Left cardiac atrium (tissue), 4 donors: Measurements from ENCODE around the gene MCUR1. TPM values are rescaled to one million over a fixed set of nuclear protein-coding genes. Genes with fewer than 3 reads are reported as not detected.
"Not testable (repeated sequence)": the region's sequence is repeated elsewhere in the genome, so short reads cannot be mapped to it uniquely, and the experiment has no call there.

ENCODE experiments used
- ATAC-seq, 2 donors: fragments of 200-7000 bp; cut with Tn5 transposase; one replicate each; pipeline ENCODE4 v1.9.1; 2020; ENCODE audit warnings: mild to moderate bottlenecking in 2 of 2, moderate library complexity in 2 of 2
- DNase-seq: peaks from one replicate; pipeline ENCODE4 v3.0.0-alpha.2; 2020
- intact Hi-C, 2 donors: fragments of 100-400 bp; cut with DNase I; formaldehyde crosslinking; loops; one replicate each; pipeline versions ENCODE4 v1.14.1 to v1.15.1; 2022 to 2023
- total RNA-seq, 2 donors: library from RNA; stranded (reverse); fragmentation: NEBNext Ultra II Directional; extraction: Animal tissue kit (Norgen Biotek cat#: 25700); gene quantifications; one replicate each; pipeline ENCODE4 v1.2.1, GENCODE V29; 2021
- donor health status: DM: no; HTN: yes; CAD: no.
- donor health status: DM: no; HTN: yes; CAD: no; lungs with severe emphysema.
- donor health status: DM: yes; HTN: yes; CAD: no.
- donor health status: Dilated cardiomyopathy.

Gene MCUR1
- total RNA-seq, 2 donors from 2014 or later, result 21.1 to 25.9 TPM

DNA sequence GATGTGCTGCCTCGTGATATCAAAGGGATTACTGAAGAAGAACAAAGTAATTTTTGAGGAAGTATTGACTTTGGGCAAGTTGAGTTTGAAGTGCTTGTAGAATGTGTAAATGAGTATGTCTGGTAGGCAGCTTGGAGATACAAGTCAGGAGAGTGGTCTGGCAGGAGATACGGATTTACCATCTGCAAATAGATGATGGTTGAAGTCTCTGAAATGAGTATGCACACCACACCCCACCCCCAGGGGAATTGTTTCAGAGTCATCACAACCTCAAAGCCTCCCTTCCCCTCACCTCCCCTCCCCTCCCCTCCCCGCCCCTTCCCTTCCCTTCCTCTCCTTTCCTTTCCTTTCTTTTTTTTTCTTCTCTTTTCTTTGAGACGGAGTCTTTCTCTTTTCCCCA, 16.4 kb upstream of the MCUR1 start:
- DNase-seq (no peak), ATAC-seq (no peak)
- intact Hi-C loops, result no loop called here

DNA sequence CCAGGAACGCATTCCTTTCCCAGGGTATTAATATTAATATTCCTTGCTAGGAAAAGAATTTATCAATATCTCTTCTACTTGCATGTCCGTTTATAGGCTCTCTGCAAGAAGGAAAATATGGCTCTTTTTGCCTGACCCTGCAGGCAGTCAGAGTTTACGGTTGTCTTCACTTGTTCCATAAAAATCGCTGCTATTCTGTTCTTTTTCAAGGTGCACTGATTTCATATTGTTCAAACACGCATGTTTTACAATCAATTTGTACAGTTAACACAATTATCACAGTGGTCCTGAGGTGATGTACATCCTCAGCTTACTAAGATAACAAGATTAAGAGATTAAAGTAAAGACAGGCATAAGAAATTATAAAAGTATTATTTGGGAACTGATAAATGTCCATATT, 15.1 kb upstream of the MCUR1 start:
- ATAC-seq, intact Hi-C loops, DNase-seq: not testable (repeated sequence)

GRCh38 chr6:13828656-13829301, 14.4 kb upstream of the MCUR1 start:
- intact Hi-C loops, DNase-seq, ATAC-seq: not testable (repeated sequence)

DNA sequence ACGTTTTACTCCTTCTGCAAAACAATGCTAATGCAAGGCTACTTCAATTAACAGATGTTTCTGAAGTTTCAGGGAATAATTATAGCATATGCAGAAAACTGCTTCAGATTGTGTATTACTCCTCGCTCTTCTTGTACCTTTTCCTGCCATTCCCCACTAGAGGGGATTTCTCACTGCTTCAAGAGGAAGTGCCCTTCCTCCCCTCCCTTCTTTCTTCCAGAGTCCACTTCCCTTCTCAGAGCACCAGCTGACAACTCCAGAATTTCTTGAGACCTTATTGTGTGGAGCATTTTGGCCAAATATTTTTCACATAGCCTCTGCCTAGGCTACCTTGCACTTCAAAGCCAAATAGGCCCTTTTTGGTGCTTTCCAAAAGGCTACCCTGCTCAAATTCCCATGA, 12.7 kb upstream of the MCUR1 start:
- no peak for ATAC-seq
- DNase-seq, result no peak
- intact Hi-C loops, result no loop called here

DNA sequence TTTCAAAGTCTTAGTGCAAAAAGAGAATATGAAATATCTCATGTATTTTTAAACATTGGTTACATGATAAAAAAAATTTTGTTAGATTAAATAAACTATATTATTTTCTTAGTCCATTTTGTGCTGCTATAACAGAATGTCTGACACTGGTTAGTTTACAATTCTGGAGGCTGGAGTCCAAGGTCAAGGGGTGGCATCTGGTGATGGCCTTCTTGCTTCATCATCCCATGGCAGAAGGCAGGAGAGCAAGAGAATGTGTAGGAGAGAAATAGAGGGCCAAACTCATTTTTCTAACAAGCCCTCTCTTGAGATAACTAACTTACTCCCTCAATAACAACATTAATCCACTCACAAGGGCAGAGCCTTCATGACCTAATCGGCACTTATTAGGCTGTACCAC, 11.5 kb upstream of the MCUR1 start:
- intact Hi-C loops, result no loop called here
- ATAC-seq (no peak), DNase-seq (no peak)

- no peak for ATAC-seq
- DNase-seq, result no peak
- intact Hi-C loops, result no loop called here
These were observed 4.0 kb upstream of the MCUR1 start for GRCh38 chr6:13818341-13818740.

- ATAC-seq (no peak), DNase-seq (no peak)
- intact Hi-C loops, result no loop called here
These were observed 700 bp upstream of the MCUR1 start for GRCh38 chr6:13814938-13815575.

GRCh38 chr6:13813621-13814175, 659 bp downstream of the MCUR1 start:
- ATAC-seq (peak; percentile 53 to 70), DNase-seq (peak; percentile 75)
- intact Hi-C loops, result no loop called here

DNA sequence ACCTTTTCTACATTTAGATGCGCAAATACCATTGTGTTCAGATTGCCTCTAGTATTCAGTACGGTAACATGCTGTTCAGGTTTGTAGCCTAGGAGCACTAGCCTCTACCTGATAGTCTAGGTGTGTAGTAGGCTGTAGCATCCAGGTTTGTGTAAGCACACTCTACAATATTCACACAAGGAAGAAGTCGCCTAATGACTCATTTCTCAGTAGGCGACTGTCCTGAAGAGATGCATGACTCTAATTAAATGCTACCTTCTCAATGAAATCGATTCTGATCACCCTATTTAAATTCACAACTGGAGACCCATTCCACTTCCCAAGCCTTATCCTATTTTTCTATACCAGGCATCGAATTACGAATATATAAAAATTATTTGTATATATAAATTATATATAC, 1.3 kb downstream of the MCUR1 start:
- DNase-seq, result no peak
- intact Hi-C loops, result no loop called here
- ATAC-seq, result no peak

- ATAC-seq, result no peak
- no peak for DNase-seq
- intact Hi-C loops, result no loop called here
These were observed 2.1 kb downstream of the MCUR1 start for GRCh38 chr6:13812359-13812642.

DNA sequence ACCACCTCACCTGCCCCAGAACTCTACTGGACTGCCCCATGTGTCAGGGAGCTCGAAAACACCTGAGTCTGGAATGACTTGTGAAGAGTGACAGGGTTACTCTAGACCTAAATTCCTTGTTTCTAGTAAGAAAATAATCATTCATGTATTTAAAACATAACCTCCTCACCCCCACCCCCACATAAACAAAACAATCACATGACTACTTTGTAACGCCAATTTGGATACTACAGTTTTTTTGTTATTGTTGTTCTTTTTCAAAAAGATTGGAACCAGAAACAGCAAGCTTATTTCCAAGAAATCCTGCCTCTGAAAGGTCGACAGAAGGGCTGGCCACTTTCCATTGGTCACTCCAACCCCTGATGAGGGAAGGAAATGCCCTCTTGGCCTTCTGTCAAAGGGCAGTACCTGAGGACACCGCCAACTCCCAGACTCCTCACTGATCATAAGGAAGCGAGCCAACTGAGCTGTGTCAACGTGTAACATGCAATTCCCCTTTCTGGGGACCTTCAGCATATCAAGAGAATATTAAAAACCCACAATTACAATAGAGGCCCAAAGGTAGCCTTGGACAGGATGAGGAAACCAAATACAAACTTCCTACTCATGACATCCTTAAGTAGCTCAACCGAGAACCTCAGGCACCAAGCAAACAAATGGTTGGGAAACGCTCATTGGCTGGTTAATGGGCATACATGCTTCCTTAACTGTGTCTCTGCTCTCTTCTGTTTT, 2.6 kb downstream of the MCUR1 start:
- DNase-seq, result no peak
- intact Hi-C loops, result no loop called here
- ATAC-seq, result no peak

DNA sequence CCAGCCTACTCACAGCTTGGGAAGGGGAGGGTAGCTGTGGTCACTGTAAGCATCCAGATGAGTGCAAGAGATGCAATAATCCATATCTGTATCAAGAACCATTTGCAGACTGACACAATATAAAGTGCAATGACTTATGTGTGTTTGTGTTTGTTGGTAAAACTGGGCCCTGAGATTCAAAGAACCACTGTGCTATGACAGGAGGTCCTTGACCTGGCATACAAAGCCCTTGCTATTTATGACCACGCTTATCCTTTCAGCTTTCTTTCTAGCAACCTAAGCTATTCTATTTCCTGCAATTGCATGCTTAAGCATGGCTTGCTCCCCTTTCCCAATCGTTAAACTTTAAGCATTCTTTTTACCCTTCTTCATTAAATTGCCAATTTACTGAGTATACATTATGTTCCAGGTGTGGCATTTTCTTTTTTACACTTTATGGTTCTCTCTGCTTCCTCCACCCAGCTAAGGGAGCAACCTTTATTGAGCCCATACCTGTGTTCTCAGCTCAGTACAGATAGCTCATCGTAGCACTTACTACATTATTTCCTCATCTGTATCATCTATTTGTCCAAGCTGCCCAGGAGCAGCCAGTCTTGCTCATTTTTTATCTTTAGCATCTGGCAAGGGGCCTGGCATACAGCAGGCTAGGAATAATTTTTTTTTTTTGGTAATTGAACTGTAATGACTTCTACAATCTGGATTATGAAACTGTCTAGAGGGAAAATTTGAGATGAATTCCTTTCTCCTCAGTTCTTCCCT, 3.5 kb downstream of the MCUR1 start:
- intact Hi-C loops, result no loop called here
- DNase-seq, result no peak
- no peak for ATAC-seq

DNA sequence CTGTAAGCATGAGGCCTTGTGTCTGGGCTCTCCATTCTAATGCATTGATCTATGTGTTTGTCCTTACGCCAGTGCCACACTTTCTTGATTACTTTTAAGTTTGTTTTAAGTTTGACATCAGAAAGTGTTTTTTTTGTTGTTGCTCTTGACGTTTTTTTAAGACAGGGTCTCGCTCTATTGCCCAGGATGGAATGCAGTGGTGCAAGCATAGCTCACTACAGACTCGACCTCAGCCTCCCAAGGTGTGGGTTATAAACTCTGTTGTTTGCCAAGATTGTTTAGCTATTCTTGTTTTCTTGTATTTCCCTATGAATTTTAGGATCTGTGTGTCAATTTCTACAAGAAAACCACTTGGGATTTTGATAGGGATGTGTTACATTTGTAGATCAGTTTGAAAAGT, 5.6 kb downstream of the MCUR1 start:
- no peak for ATAC-seq
- intact Hi-C loops, result no loop called here
- no peak for DNase-seq

- intact Hi-C loops, result no loop called here
- no peak for ATAC-seq
These were observed 6.7 kb downstream of the MCUR1 start for GRCh38 chr6:13807696-13808095.

GRCh38 chr6:13803581-13803980, 10.8 kb downstream of the MCUR1 start:
- DNase-seq (no peak), ATAC-seq (no peak)
- intact Hi-C loops, result no loop called here

More at GRCh38 chr6:13807696-13808095, 6.7 kb downstream of the MCUR1 start:
- DNase-seq, result no peak

DNA sequence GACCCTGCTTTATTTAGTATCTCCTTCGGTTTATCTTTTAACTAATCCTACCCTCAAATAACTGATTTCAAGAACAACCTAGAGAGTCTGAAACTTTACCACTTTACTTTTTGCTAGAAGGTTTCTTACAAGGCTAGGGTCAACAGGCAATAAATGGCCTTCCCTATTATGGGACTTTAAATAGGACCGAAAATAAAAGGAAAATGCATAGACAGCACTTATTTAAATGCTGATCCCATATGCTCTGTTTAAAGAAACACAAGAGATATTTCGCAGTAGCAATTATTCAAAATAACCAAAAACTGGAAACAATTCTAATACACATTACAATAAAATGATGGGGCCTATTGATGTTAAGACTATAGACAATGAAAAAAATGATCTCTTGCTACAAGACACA, 13.7 kb downstream of the MCUR1 start:
- no peak for DNase-seq
- intact Hi-C loops, result no loop called here

DNA sequence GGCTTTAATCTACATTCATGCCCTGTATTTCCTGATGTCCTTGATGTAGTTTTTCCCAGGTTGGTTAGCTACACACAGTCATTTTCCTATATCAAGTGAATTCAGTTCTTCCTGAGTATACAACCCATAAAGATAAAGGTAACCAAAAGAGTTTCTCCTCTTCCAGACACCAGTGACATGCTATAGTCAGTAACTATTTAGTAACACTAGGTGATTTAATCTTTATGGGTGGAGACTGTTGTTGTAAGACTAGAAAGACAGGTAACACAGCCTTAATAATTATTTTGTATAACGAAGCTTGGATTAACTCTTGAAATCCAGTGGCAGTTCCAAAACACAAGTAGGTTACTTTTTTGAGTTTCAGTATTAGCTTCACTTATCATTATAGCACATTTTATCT, 17.6 kb downstream of the MCUR1 start:
- intact Hi-C loops, result loop anchor here in 1 of 2 donors (10.0 kb wide), 2 partner anchors 78 to 268 kb away; no protein-coding TSS in a partner anchor
- ATAC-seq (no peak), DNase-seq (no peak)

More for the DNA sequence above, 13.7 kb downstream of the MCUR1 start:
- no peak for ATAC-seq

DNA sequence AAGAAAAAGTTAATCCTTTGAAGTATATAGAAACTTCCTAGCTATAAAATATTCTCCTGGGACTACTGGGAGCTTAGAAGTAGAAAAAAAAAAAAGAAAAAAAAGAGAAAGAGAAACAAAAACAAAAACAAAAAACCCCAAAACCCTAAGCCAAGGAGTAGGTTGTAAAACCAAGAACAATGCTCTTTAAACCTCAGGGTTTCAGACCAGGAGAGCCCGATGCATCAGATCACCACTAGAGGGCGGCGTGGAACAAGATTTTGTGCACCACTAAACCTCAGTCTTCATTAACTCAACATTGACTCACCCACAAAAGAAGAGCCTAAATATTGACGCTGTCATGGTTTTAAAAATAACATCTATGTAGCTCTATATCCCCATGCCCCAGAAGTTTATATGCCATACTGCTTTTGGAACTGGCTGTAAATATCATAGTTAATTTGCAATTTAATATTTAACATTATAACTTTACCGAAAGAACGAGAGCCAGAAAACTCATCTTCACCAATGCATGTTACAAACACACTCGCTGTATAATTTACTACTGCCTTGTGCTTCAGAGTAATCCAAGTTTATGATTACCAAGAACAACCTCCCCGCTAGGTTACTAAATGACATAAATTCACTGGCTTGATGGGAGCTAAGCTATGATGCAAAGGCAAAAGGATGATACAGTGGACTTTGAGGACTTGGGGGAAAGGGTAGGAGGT, 19.2 kb downstream of the MCUR1 start:
- ATAC-seq (peak; percentile 89 to 94), DNase-seq (peak; percentile 88)
- intact Hi-C loops, result loop anchor here in 1 of 2 donors (10.0 kb wide), 2 partner anchors 80 to 270 kb away; no protein-coding TSS in a partner anchor

GRCh38 chr6:13794184-13794583, 20.2 kb downstream of the MCUR1 start:
- intact Hi-C loops, result loop anchor here in 1 of 2 donors (10.0 kb wide), 2 partner anchors 81 to 271 kb away; no protein-coding TSS in a partner anchor
- ATAC-seq (no peak), DNase-seq (no peak)
